Muscle layer of colon (tissue), 2 donors: ENCODE data around the gene STXBP6.

Source experiments
- H3K27ac ChIP-seq: one replicate; pipeline ENCODE4 v1.7.0; 2013; ENCODE audit warnings: low read depth, mild to moderate bottlenecking, low read length, moderate library complexity
- H3K27me3 ChIP-seq, 2 donors: one replicate each; pipeline ENCODE4 v1.7.0; 2013; ENCODE audit warnings: low read length in 2 of 2, mild to moderate bottlenecking in 2 of 2; ENCODE audit not compliant: insufficient read depth in 2 of 2, control insufficient read depth in 1 of 2
- H3K36me3 ChIP-seq: one replicate; pipeline ENCODE4 v1.7.0; 2013; ENCODE audit warnings: mild to moderate bottlenecking, low read length; ENCODE audit not compliant: insufficient read depth
- H3K4me1 ChIP-seq: one replicate; pipeline ENCODE4 v1.7.0; 2013; ENCODE audit warnings: mild to moderate bottlenecking, low read length; ENCODE audit not compliant: insufficient read depth
- H3K4me3 ChIP-seq, 2 donors: one replicate each; pipeline ENCODE4 v1.7.0; 2013; ENCODE audit warnings: low read length in 2 of 2, low read depth in 1 of 2, mild to moderate bottlenecking in 1 of 2, moderate library complexity in 1 of 2
- H3K9ac ChIP-seq: one replicate; pipeline ENCODE4 v1.7.0; 2013; ENCODE audit warnings: low read length
- H3K9me3 ChIP-seq: one replicate; pipeline ENCODE4 v1.7.0; 2013; ENCODE audit warnings: mild to moderate bottlenecking, low read length
- donor health status: abdominal sarcoma.
- donor health status: Adenocarcinoma of cecum.

Gene STXBP6

GRCh38 chr14:24908592-24909236 lies 141.2 kb downstream of the STXBP6 start:
- Histone ChIP-seq H3K4me1 (peaks cover 17% of the 10 kb centered on the region), H3K27me3 (no peaks in the 10 kb centered on the region), H3K4me3 (no peak overlapping the region), H3K36me3 (no peaks in the 10 kb centered on the region), H3K9me3 (no peaks in the 10 kb centered on the region), H3K9ac (no peak overlapping the region), H3K27ac (no peak overlapping the region)

DNA sequence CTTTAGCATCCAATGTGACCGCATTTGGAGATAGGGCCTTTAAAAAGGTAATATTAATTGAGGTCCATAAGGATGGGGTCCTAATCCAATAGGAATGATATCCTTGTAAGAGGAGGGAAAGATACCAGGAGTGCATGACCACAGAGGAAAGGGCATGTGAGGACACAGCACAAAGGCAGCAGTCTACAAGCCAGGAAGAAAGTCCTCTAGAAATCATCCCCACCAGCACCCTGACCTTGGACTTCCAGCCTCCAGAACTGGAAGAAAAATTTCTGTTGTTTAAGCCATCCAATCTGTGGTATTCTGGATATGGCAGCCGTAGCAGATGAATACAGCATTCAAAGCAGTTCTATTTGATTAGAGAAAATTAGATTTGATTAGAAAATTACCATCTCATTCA lies 145.4 kb downstream of the STXBP6 start:
- Histone ChIP-seq H3K4me1 (peaks cover 8% of the 10 kb centered on the region), H3K36me3 (no peaks in the 10 kb centered on the region), H3K4me3 (no peak overlapping the region), H3K27ac (no peak overlapping the region), H3K9me3 (no peaks in the 10 kb centered on the region), H3K27me3 (no peaks in the 10 kb centered on the region), H3K9ac (no peak overlapping the region)

DNA sequence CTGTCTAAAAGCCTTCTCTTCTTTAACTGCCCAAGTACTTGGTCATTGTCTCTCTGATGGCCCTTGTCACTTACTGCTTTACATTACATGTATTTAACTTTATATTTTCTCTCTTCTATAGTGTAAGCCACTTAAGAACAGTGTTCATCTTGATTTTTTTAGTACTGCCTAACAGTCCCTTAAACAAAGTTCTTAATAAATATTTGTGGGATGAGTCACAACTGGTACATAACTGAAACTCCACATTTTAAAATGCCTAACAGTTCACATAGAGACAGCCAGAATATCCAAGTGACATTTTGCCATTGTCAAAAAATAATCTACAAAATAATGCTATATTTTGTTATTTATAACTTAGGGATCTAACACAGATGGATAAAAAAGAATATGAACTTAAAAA lies 146.6 kb downstream of the STXBP6 start:
- H3K27ac ChIP-seq, result no peak overlapping the region
- H3K9ac ChIP-seq, result no peak overlapping the region
- peaks cover 8% of the 10 kb centered on the region for H3K4me1 ChIP-seq
- H3K4me3 ChIP-seq, result no peak overlapping the region
- no peaks in the 10 kb centered on the region for H3K9me3 ChIP-seq
- H3K27me3 ChIP-seq, result no peaks in the 10 kb centered on the region
- no peaks in the 10 kb centered on the region for H3K36me3 ChIP-seq

- Histone ChIP-seq H3K9me3 (no peaks in the 10 kb centered on the region), H3K4me1 (peaks cover 8% of the 10 kb centered on the region), H3K9ac (no peak overlapping the region), H3K4me3 (no peak overlapping the region), H3K36me3 (no peaks in the 10 kb centered on the region), H3K27ac (no peak overlapping the region), H3K27me3 (no peaks in the 10 kb centered on the region)
Measured at GRCh38 chr14:24900269-24901100, 149.5 kb downstream of the STXBP6 start.

GRCh38 chr14:24897793-24898192 lies 152.2 kb downstream of the STXBP6 start:
- Histone ChIP-seq H3K36me3 (no peaks in the 10 kb centered on the region), H3K27ac (no peak overlapping the region), H3K4me3 (no peak overlapping the region), H3K9me3 (no peaks in the 10 kb centered on the region), H3K4me1 (peaks cover 8% of the 10 kb centered on the region), H3K9ac (no peak overlapping the region), H3K27me3 (no peaks in the 10 kb centered on the region)

DNA sequence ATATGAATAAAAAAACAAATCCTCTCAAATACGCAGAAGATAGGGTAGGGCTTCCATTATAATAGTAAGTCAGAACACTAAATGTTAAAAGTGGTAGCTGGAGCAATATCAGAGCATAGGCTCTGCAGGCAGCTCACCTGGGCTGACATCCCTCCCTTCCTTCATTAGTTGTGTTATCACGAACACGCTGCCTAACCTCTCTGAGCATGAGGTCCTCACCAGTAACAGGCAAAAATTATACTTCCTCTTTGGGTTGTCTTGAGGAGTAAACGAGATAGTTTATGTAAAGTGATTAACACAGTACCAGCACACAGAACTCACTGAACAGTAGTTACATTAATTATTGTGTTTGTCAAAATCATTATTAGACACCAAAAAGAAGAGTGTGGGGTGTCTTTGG lies 154.3 kb downstream of the STXBP6 start:
- Histone ChIP-seq H3K4me1 (peaks cover 6% of the 10 kb centered on the region), H3K27me3 (no peaks in the 10 kb centered on the region), H3K27ac (no peak overlapping the region)

DNA sequence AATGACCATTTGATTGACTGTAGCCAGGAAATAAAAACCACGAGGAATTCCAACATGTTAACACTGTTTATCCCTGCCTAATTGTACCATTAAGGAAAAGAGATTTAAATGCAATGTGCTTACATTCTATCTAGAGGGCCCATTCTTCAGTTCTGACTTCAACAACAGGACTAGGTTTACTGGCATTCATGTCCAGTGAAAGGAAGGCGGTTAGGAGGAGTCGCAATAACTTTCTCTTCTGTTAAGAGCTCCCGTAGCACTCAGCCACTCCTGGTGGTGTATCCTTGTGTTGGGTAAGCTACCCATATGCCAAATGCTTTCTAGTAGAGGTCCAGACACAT lies 154.7 kb downstream of the STXBP6 start:
- no peak overlapping the region for H3K9ac ChIP-seq
- H3K4me3 ChIP-seq, result no peak overlapping the region
- H3K36me3 ChIP-seq, result no peaks in the 10 kb centered on the region
- no peak overlapping the region for H3K27ac ChIP-seq
- H3K9me3 ChIP-seq, result no peaks in the 10 kb centered on the region
- no peaks in the 10 kb centered on the region for H3K27me3 ChIP-seq
- H3K4me1 ChIP-seq, result peaks cover 1% of the 10 kb centered on the region

More for the DNA sequence above, 154.3 kb downstream of the STXBP6 start:
- Histone ChIP-seq H3K4me3 (no peak overlapping the region), H3K36me3 (no peaks in the 10 kb centered on the region), H3K9me3 (no peaks in the 10 kb centered on the region), H3K9ac (no peak overlapping the region)

GRCh38 chr14:24894583-24895242 lies 155.2 kb downstream of the STXBP6 start:
- no peak overlapping the region for H3K4me3 ChIP-seq
- no peaks in the 10 kb centered on the region for H3K9me3 ChIP-seq
- H3K27me3 ChIP-seq, result no peaks in the 10 kb centered on the region
- H3K4me1 ChIP-seq, result no peaks in the 10 kb centered on the region
- H3K27ac ChIP-seq, result no peak overlapping the region
- no peak overlapping the region for H3K9ac ChIP-seq
- H3K36me3 ChIP-seq, result no peaks in the 10 kb centered on the region

GRCh38 chr14:24892497-24893051 lies 157.4 kb downstream of the STXBP6 start:
- Histone ChIP-seq H3K4me1 (no peaks in the 10 kb centered on the region), H3K36me3 (no peaks in the 10 kb centered on the region), H3K9ac (no peak overlapping the region), H3K27ac (no peak overlapping the region), H3K4me3 (no peak overlapping the region), H3K27me3 (no peaks in the 10 kb centered on the region), H3K9me3 (no peaks in the 10 kb centered on the region)

DNA sequence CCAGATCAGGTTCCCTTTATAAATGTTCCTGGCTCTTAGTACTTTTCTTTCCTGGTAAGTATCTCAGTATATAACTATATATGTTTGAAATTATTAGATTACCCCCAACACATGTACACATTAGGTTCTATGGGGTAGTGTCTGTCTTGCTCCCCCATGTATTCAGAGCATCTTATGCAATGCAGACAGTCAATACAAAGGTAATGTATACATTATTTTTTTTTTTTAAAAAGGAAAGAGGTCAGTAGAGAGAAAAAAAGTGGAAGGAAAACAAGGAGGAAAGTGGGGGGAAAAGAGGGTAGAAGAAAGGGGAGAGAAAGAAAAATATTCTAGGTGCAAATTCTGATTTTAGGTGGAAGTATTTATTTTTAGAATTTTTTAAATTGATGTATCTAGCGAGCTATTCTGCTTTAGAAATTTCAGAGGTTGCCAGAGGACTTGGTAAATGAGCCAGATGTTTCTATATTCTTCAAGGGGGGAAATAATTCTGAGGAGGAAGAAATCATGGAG lies 157.9 kb downstream of the STXBP6 start:
- H3K4me3 ChIP-seq, result no peak overlapping the region
- no peak overlapping the region for H3K9ac ChIP-seq
- no peaks in the 10 kb centered on the region for H3K9me3 ChIP-seq
- H3K27ac ChIP-seq, result no peak overlapping the region
- no peaks in the 10 kb centered on the region for H3K4me1 ChIP-seq
- H3K27me3 ChIP-seq, result no peaks in the 10 kb centered on the region
- H3K36me3 ChIP-seq, result no peaks in the 10 kb centered on the region

GRCh38 chr14:24890716-24891115 lies 159.2 kb downstream of the STXBP6 start:
- Histone ChIP-seq H3K9ac (no peak overlapping the region), H3K4me3 (no peak overlapping the region), H3K36me3 (no peaks in the 10 kb centered on the region), H3K27ac (no peak overlapping the region), H3K27me3 (no peaks in the 10 kb centered on the region), H3K4me1 (no peaks in the 10 kb centered on the region), H3K9me3 (no peaks in the 10 kb centered on the region)
